CD4-positive, alpha-beta T cell (primary cell): Measurements from ENCODE around the gene PPOX. TPM values are rescaled to one million over a fixed set of nuclear protein-coding genes. Genes with fewer than 3 reads are reported as not detected.

ENCODE experiments used
- ATAC-seq: fragments of 200-7000 bp; cut with Tn5 transposase; one replicate; pipeline ENCODE4 v1.10.0; 2022; ENCODE audit warnings: mild to moderate bottlenecking; ENCODE audit not compliant: poor library complexity
- CTCF ChIA-PET: fragments of 350-600 bp; sonication (Branson Sonifier 250); formaldehyde crosslinking; loops from one replicate; lab custom pipeline; 2021; ENCODE audit warnings: antibody characterized with exemption, inconsistent platforms; lab: Charles Lee
- POLR2A ChIA-PET: fragments of 350-600 bp; sonication (Branson Sonifier 250); formaldehyde crosslinking; loops from one replicate; lab custom pipeline; 2021; ENCODE audit warnings: antibody characterized with exemption, inconsistent platforms; lab: Charles Lee
- DNase-seq, 14 experiments: peaks; one replicate each; pipeline ENCODE4 v3.0.0-alpha.2; 2013 to 2020; ENCODE audit warnings: mixed read lengths in 2 of 14
- H3K27ac ChIP-seq, 2 donors: one replicate each; pipeline versions ENCODE4 v1.5.1 to v1.7.0; 2013; ENCODE audit warnings: low read length in 2 of 2, low read depth in 1 of 2, mild to moderate bottlenecking in 1 of 2
- H3K27me3 ChIP-seq, 2 experiments: 1 replicate in 1 of 2; 2 replicates in 1 of 2; pipeline versions ENCODE4 v1.6.1 to v1.7.0; 2013; ENCODE audit warnings: low read length in 2 of 2, control low read depth in 1 of 2, mild to moderate bottlenecking in 1 of 2, moderate library complexity in 1 of 2; ENCODE audit not compliant: insufficient read depth in 2 of 2, control insufficient read depth in 1 of 2
- H3K36me3 ChIP-seq: one replicate; pipeline ENCODE4 v1.6.1; 2013; ENCODE audit warnings: low read length, control low read depth; ENCODE audit not compliant: insufficient read depth
- H3K4me1 ChIP-seq: one replicate; pipeline ENCODE4 v1.6.1; 2013; ENCODE audit warnings: low read length, control low read depth; ENCODE audit not compliant: insufficient read depth
- H3K4me3 ChIP-seq: one replicate; pipeline ENCODE4 v1.5.1; 2013; ENCODE audit warnings: mild to moderate bottlenecking, low read length, moderate library complexity
- H3K9me3 ChIP-seq, 2 experiments: 1 replicate in 1 of 2; 2 replicates in 1 of 2; pipeline versions ENCODE4 v1.6.1 to v1.7.0; 2013; ENCODE audit warnings: low read length in 2 of 2, mild to moderate bottlenecking in 2 of 2, control low read depth in 1 of 2, moderate library complexity in 1 of 2; ENCODE audit not compliant: control insufficient read depth in 1 of 2, insufficient read depth in 1 of 2
- H3K27ac Mint-ChIP-seq: one replicate; pipeline ENCODE4 v1.8.0; 2020; ENCODE audit warnings: mixed read lengths
- H3K27me3 Mint-ChIP-seq: one replicate; pipeline ENCODE4 v1.8.0; 2021; ENCODE audit warnings: mixed read lengths
- H3K36me3 Mint-ChIP-seq: one replicate; pipeline ENCODE4 v1.8.0; 2021; ENCODE audit warnings: low read depth, mixed read lengths
- H3K4me1 Mint-ChIP-seq: one replicate; pipeline ENCODE4 v1.8.0; 2021; ENCODE audit warnings: low read depth, mixed read lengths
- H3K4me3 Mint-ChIP-seq: one replicate; pipeline ENCODE4 v1.8.0; 2020; ENCODE audit warnings: mild to moderate bottlenecking, mixed read lengths
- H3K9me3 Mint-ChIP-seq: one replicate; pipeline ENCODE4 v1.8.0; 2020; ENCODE audit warnings: mixed read lengths
- intact Hi-C, 2 experiments: fragments of 100-400 bp; cut with DNase I in 1 of 2; cut with micrococcal nuclease in 1 of 2; formaldehyde crosslinking; loops; one replicate each; pipeline versions ENCODE4 v1.15.1 to v1.9.0; 2023 to 2025; cut with DNase I, micrococcal nuclease
- total RNA-seq, 174 experiments: library from RNA in 2 of 174; stranded (reverse) in 2 of 174; gene quantifications; one replicate each; pipeline ENCODE4 v1.2.3 and lab custom pipeline; 2021 to 2026
- TF ChIP-seq, protein P1 (sequence below): fragments of 200-600 bp; IDR thresholded peaks from one replicate; pipeline ENCODE4 v1.8.0; 2022; ENCODE audit warnings: antibody characterized with exemption, mild to moderate bottlenecking

PPOX gene
- total RNA-seq, 2 experiments from 2014 or later = 28.6 to 31.5 TPM

DNA sequence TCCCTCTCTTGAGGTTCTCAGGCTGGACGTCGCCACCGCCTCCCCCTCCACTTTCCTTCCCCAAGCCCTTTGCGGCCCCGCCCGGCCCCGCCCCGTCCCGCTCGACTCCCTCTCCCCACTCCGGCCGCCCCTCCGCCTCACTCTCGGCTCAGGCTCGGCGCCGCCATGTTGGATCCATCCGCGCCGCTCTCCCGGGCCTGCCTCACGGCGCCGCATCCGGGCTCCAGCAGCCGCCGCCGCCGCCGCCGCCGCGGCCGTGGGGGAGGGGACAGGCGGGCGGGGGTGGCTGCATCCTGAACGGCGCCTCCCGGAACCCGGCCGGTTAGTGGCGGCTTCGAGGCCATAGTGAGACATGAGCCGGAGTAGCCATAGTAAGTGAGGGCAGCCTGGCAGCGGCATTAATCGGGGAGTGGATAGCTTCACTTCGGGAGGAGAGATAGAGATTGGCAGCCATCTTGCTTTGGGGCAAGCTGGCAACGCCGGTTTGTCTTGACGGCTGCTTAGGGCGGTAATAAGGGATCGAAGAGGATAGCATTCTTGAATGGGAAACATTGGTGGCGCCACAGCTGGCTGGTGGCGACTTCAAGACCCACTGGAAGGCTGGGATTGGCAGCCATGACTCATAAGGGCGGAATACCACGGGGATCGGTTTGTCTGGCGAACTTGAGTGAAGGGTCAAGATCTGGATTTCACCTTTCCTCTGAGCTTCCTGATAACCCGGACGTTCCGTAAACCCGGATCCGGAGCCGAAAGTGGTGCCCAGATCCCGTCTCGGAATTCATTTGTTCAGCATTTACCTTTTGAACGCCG lies 33.6 kb upstream of the PPOX start, which contains the start of gene DEDD:
DEDD (minus strand) TSS at position 258 of the 810 bp plus-strand sequence. CDS start 8,205 bp downstream, outside the sequence.
- peaks cover 46% of the 10 kb centered on the region for H3K4me1 ChIP-seq
- H3K36me3 ChIP-seq = peaks cover 22% of the 10 kb centered on the region
- no peaks in the 10 kb centered on the region for H3K27me3 Mint-ChIP-seq
- peak within 1 kb of the TSS; percentile 79 to 94 for H3K27ac ChIP-seq
- peaks cover 41% of the 10 kb centered on the region for H3K4me1 Mint-ChIP-seq
- H3K9me3 ChIP-seq = no peaks in the 10 kb centered on the region
- no peak within 1 kb of the TSS for H3K27ac Mint-ChIP-seq
- TF ChIP-seq, protein P1, sequence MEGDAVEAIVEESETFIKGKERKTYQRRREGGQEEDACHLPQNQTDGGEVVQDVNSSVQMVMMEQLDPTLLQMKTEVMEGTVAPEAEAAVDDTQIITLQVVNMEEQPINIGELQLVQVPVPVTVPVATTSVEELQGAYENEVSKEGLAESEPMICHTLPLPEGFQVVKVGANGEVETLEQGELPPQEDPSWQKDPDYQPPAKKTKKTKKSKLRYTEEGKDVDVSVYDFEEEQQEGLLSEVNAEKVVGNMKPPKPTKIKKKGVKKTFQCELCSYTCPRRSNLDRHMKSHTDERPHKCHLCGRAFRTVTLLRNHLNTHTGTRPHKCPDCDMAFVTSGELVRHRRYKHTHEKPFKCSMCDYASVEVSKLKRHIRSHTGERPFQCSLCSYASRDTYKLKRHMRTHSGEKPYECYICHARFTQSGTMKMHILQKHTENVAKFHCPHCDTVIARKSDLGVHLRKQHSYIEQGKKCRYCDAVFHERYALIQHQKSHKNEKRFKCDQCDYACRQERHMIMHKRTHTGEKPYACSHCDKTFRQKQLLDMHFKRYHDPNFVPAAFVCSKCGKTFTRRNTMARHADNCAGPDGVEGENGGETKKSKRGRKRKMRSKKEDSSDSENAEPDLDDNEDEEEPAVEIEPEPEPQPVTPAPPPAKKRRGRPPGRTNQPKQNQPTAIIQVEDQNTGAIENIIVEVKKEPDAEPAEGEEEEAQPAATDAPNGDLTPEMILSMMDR = no peak
- H3K4me3 Mint-ChIP-seq = no peak within 1 kb of the TSS
- intact Hi-C loops = loop anchor here (1.0 to 10.0 kb wide), 5 partner anchors 13 to 848 kb away; partner anchors contain the start of genes PPOX (in 2 of the 2), UFC1 (in 2 of the 2), NIT1 (in 1 of the 2) and PEX19 (in 1 of the 2)
- peak within 1 kb of the TSS; percentile 98 for H3K4me3 ChIP-seq
- H3K36me3 Mint-ChIP-seq = peaks cover 39% of the 10 kb centered on the region
- DNase-seq (peak; percentile 80 to 97 (median 86)), ATAC-seq (peak; percentile 95)
- CTCF ChIA-PET = interaction anchor here (0.6 to 2.0 kb wide), 6 partner anchors 15 to 70 kb away, joined by 3 to 8 read pairs (median 4); partner anchors contain the start of genes NDUFS2, NIT1, PFDN2 and PPOX
- no peaks in the 10 kb centered on the region for H3K27me3 ChIP-seq
- POLR2A ChIA-PET = interaction anchor here (0.6 to 3.4 kb wide), 26 partner anchors 9 to 295 kb away, joined by 3 to 37 read pairs (median 4); partner anchors contain the start of genes ARHGAP30, B4GALT3, F11R and KLHDC9
- H3K9me3 Mint-ChIP-seq = no peaks in the 10 kb centered on the region

DNA sequence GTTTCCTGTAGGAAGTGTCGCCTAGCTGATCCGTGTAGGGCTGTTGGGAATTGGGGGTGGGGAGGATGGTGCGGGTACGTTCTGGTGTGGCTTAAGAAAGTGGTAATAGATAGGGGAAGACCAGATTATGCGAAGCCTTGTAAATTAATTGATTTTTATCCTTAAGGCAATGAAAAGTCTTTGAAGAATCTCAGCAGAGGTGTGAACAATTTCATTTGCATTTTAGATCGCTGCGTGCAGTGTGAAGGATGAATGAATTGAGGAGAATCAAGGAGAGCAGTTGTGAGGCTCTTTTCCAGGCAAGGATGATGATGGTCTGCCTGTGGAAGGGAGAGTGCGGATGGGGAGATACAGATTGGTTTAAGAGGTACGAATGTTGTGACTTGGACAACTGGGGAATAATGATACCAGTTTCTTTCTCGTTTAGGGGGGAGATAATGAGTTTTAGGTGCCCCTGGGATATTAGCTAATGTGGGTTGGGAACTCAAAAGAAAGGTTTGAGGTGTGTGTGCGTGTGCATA lies 32.9 kb upstream of the PPOX start:
- Histone ChIP-seq H3K36me3 (peaks cover 15% of the 10 kb centered on the region), H3K4me3 (peak overlapping the region; percentile 98), H3K9me3 (no peaks in the 10 kb centered on the region), H3K27me3 (no peaks in the 10 kb centered on the region), H3K4me1 (peaks cover 41% of the 10 kb centered on the region), H3K27ac (peak overlapping the region; percentile 79 to 94)
- Mint-ChIP-seq H3K4me3 (no peak overlapping the region), H3K4me1 (peaks cover 36% of the 10 kb centered on the region), H3K27ac (no peak overlapping the region), H3K27me3 (no peaks in the 10 kb centered on the region), H3K36me3 (peaks cover 33% of the 10 kb centered on the region), H3K9me3 (no peaks in the 10 kb centered on the region)
- DNase-seq (no peak), ATAC-seq (peak; percentile 4)
- CTCF ChIA-PET = interaction anchor here (0.7 to 2.5 kb wide), 6 partner anchors 21 to 92 kb away, joined by 3 to 8 read pairs (median 4); partner anchors contain the start of genes NDUFS2, PPOX, TOMM40L and UFC1
- intact Hi-C loops = loop anchor here (5.0 to 10.0 kb wide), 2 partner anchors 34 to 848 kb away; partner anchors contain the start of genes PPOX (in 2 of the 2) and PEX19 (in 1 of the 2)
- TF ChIP-seq, protein P1 = no peak
- POLR2A ChIA-PET = interaction anchor here (0.6 to 3.4 kb wide), 25 partner anchors 8 to 296 kb away, joined by 3 to 37 read pairs (median 4); partner anchors contain the start of genes ARHGAP30, B4GALT3, F11R and KLHDC9

DNA sequence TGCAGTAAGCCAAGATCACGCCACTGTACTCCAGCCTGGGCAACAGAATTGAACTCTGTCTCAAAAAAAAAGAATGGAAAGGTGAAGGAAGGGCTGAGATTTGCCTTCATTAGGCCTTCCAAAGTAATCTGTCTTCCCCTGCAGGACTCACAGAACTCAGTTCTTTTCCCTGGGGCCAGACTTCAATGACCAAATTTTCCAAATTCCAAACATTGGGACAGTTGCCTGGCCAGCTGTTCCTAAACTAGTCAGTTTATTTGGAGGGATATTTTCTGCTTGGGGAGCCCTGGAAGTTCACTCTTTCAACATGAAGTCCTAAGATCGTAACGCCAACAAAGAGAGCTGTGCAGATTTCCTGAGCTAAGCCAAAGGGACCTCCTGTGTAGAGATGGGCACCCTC lies 28.3 kb upstream of the PPOX start:
- no peaks in the 10 kb centered on the region for H3K36me3 ChIP-seq
- no peak overlapping the region for H3K27ac ChIP-seq
- Mint-ChIP-seq H3K9me3 (no peaks in the 10 kb centered on the region), H3K4me3 (no peak overlapping the region), H3K36me3 (no peaks in the 10 kb centered on the region), H3K27me3 (no peaks in the 10 kb centered on the region), H3K4me1 (peaks cover 6% of the 10 kb centered on the region), H3K27ac (peak overlapping the region; percentile 50)
- ATAC-seq = no peak
- H3K9me3 ChIP-seq = no peaks in the 10 kb centered on the region
- DNase-seq = no peak
- peaks cover 19% of the 10 kb centered on the region for H3K4me1 ChIP-seq
- ChIA-PET CTCF (interaction anchor here (0.7 to 1.7 kb wide), 3 partner anchors 40 to 66 kb away, joined by 3 to 5 read pairs (median 3); no protein-coding TSS in a partner anchor), POLR2A (interaction anchor here (1.0 to 3.3 kb wide), 3 partner anchors 10 to 20 kb away, joined by 4 to 11 read pairs (median 4); partner anchors contain the start of genes NIT1, PFDN2 and UFC1)
- H3K4me3 ChIP-seq = no peak overlapping the region
- no peaks in the 10 kb centered on the region for H3K27me3 ChIP-seq
- intact Hi-C loops = loop anchor here in 1 of 2 experiments (10.0 kb wide), 1 partner anchor 853 kb away; the partner anchor contains the start of gene PEX19
- TF ChIP-seq, protein P1 = no peak
